NCI-H345 treated with DMSO at 0.1 percent for 48 hours (cell line): Measurements from ENCODE around the gene ANP32E.

Experiments
- DNase-seq: peaks from one replicate; lab custom pipeline; 2025; ENCODE audit not compliant: unreplicated experiment; lab: John Stamatoyannopoulos, UW

The ANP32E gene

GRCh38 chr1:150173141-150173585 is 62.7 kb downstream of the ANP32E start:
- DNase-seq: no peak

- no peak for DNase-seq
Measured at GRCh38 chr1:150171801-150172200, 64.1 kb downstream of the ANP32E start.

- DNase-seq: no peak
Measured at GRCh38 chr1:150168960-150169601, 66.8 kb downstream of the ANP32E start.
